ENCODE measurements around the gene HSD17B12.
"Not testable (repeated sequence)": the region's sequence is repeated elsewhere in the genome, so short reads cannot be mapped to it uniquely, and the experiment has no call there.

HSD17B12 gene

GRCh38 chr11:43738600-43739409 is 58.3 kb downstream of the HSD17B12 start:
- no peak for DNase-seq (ENCODE audit: low read depth in 2 of 2)

- DNase-seq (ENCODE audit: low read depth in 2 of 2): no peak
Observed at GRCh38 chr11:43746670-43747069, 66.1 kb downstream of the HSD17B12 start.

GRCh38 chr11:43747130-43747802 is 66.7 kb downstream of the HSD17B12 start:
- DNase-seq (ENCODE audit: low read depth in 2 of 2): no peak

- DNase-seq (ENCODE audit: low read depth in 2 of 2): no peak
Observed at GRCh38 chr11:43748095-43748494, 67.6 kb downstream of the HSD17B12 start.

- DNase-seq (ENCODE audit: low read depth in 2 of 2): no peak
Observed at GRCh38 chr11:43751726-43752125, 71.2 kb downstream of the HSD17B12 start.

GRCh38 chr11:43756575-43756974 is 76.0 kb downstream of the HSD17B12 start:
- no peak for DNase-seq (ENCODE audit: low read depth in 2 of 2)

GRCh38 chr11:43758927-43759326 is 78.4 kb downstream of the HSD17B12 start:
- no peak for DNase-seq (ENCODE audit: low read depth in 2 of 2)

GRCh38 chr11:43760902-43761301 is 80.4 kb downstream of the HSD17B12 start:
- DNase-seq (ENCODE audit: low read depth in 2 of 2): no peak

- DNase-seq (ENCODE audit: low read depth in 2 of 2): no peak
Observed at GRCh38 chr11:43765194-43765593, 84.7 kb downstream of the HSD17B12 start.

GRCh38 chr11:43768654-43769053 is 88.1 kb downstream of the HSD17B12 start:
- not testable (repeated sequence) for DNase-seq (ENCODE audit: low read depth in 2 of 2)

GRCh38 chr11:43770173-43770572 is 89.6 kb downstream of the HSD17B12 start:
- no peak for DNase-seq (ENCODE audit: low read depth in 2 of 2)

GRCh38 chr11:43772733-43773132 is 92.2 kb downstream of the HSD17B12 start:
- DNase-seq (ENCODE audit: low read depth in 2 of 2): no peak

- no peak for DNase-seq (ENCODE audit: low read depth in 2 of 2)
Observed at GRCh38 chr11:43774786-43775185, 94.2 kb downstream of the HSD17B12 start.

GRCh38 chr11:43779306-43779705 is 98.8 kb downstream of the HSD17B12 start:
- DNase-seq (ENCODE audit: low read depth in 2 of 2): no peak

- DNase-seq (ENCODE audit: low read depth in 2 of 2): no peak
Observed at GRCh38 chr11:43784301-43784700, 103.8 kb downstream of the HSD17B12 start.

GRCh38 chr11:43784866-43785265 is 104.3 kb downstream of the HSD17B12 start:
- no peak for DNase-seq (ENCODE audit: low read depth in 2 of 2)

GRCh38 chr11:43785318-43785717 is 104.8 kb downstream of the HSD17B12 start:
- DNase-seq (ENCODE audit: low read depth in 2 of 2): no peak

GRCh38 chr11:43786016-43786415 is 105.5 kb downstream of the HSD17B12 start:
- no peak for DNase-seq (ENCODE audit: low read depth in 2 of 2)

- DNase-seq (ENCODE audit: low read depth in 2 of 2): no peak
Observed at GRCh38 chr11:43787824-43788223, 107.3 kb downstream of the HSD17B12 start.

- DNase-seq (ENCODE audit: low read depth in 2 of 2): no peak
Observed at GRCh38 chr11:43788421-43788820, 107.9 kb downstream of the HSD17B12 start.

- no peak for DNase-seq (ENCODE audit: low read depth in 2 of 2)
Observed at GRCh38 chr11:43789700-43790443, 109.3 kb downstream of the HSD17B12 start.

GRCh38 chr11:43790444-43790794 is 109.9 kb downstream of the HSD17B12 start:
- DNase-seq (ENCODE audit: low read depth in 2 of 2): no peak

GRCh38 chr11:43797337-43797736 is 116.8 kb downstream of the HSD17B12 start:
- no peak for DNase-seq (ENCODE audit: low read depth in 2 of 2)

All from activated CD8-positive, alpha-beta memory T cell treated with anti-CD3 and anti-CD28 coated beads for 4 hours (primary cell).